GM19467 (cell line): ENCODE data around the gene ANXA1.
"Not testable (repeated sequence)": the region's sequence is repeated elsewhere in the genome, so short reads cannot be mapped to it uniquely, and the experiment has no call there.

Source experiments
- ATAC-seq: cut with Tn5 transposase; IDR thresholded peaks from one replicate; pipeline ENCODE4 v1.9.1; 2021; ENCODE audit warnings: mild to moderate bottlenecking, moderate library complexity; ENCODE audit not compliant: unreplicated experiment

Gene ANXA1

GRCh38 chr9:73167614-73168013, 15.9 kb downstream of the ANXA1 start:
- no peak for ATAC-seq

- ATAC-seq = no peak
These were observed 16.8 kb downstream of the ANXA1 start for GRCh38 chr9:73168298-73168934.

- ATAC-seq = no peak
These were observed 18.7 kb downstream of the ANXA1 start for GRCh38 chr9:73170185-73170957.

- no peak for ATAC-seq
These were observed 21.2 kb downstream of the ANXA1 start for GRCh38 chr9:73172901-73173215.

GRCh38 chr9:73173557-73174329, 22.1 kb downstream of the ANXA1 start:
- no peak for ATAC-seq

- no peak for ATAC-seq
These were observed 22.8 kb downstream of the ANXA1 start for GRCh38 chr9:73174330-73174980.

GRCh38 chr9:73176450-73176875, 24.8 kb downstream of the ANXA1 start:
- no peak for ATAC-seq

- no peak for ATAC-seq
These were observed 26.4 kb downstream of the ANXA1 start for GRCh38 chr9:73178044-73178443.

GRCh38 chr9:73179589-73179988, 27.9 kb downstream of the ANXA1 start:
- ATAC-seq = no peak

- ATAC-seq = no peak
These were observed 28.7 kb downstream of the ANXA1 start for GRCh38 chr9:73180403-73180802.

- ATAC-seq = no peak
These were observed 31.3 kb downstream of the ANXA1 start for GRCh38 chr9:73182928-73183327.

GRCh38 chr9:73183428-73183827, 31.8 kb downstream of the ANXA1 start:
- ATAC-seq = no peak

- ATAC-seq = peak; percentile 56
These were observed 32.5 kb downstream of the ANXA1 start for GRCh38 chr9:73183917-73184861.

- not testable (repeated sequence) for ATAC-seq
These were observed 39.4 kb downstream of the ANXA1 start for GRCh38 chr9:73191109-73191508.

GRCh38 chr9:73194284-73194683, 42.6 kb downstream of the ANXA1 start:
- ATAC-seq = no peak

GRCh38 chr9:73199448-73199847, 47.8 kb downstream of the ANXA1 start:
- no peak for ATAC-seq

GRCh38 chr9:73199886-73200285, 48.2 kb downstream of the ANXA1 start:
- no peak for ATAC-seq

- peak; percentile 58 for ATAC-seq
These were observed 49.2 kb downstream of the ANXA1 start for GRCh38 chr9:73200694-73201452.

GRCh38 chr9:73202980-73203379, 51.3 kb downstream of the ANXA1 start:
- no peak for ATAC-seq

GRCh38 chr9:73204936-73205335, 53.3 kb downstream of the ANXA1 start:
- ATAC-seq = no peak
